KOPT-K1 (cell line): Measurements from ENCODE around the gene TNFAIP1.

Experiments
- H3K27ac ChIP-seq: fragments of 200-600 bp; sonication (generic); 2 replicates; pipeline ENCODE4 v1.5.1; 2016; ENCODE audit warnings: antibody characterized with exemption, mild to moderate bottlenecking, low read depth, low read length; ENCODE audit not compliant: poor library complexity, severe bottlenecking
- H3K36me3 ChIP-seq: fragments of 200-600 bp; sonication (generic); 2 replicates; pipeline ENCODE4 v1.5.1; 2017; ENCODE audit warnings: antibody characterized with exemption, mild to moderate bottlenecking, low read length, moderate library complexity; ENCODE audit not compliant: insufficient read depth
- H3K9me3 ChIP-seq: fragments of 200-600 bp; sonication (generic); 2 replicates; pipeline ENCODE4 v1.5.1; 2017; ENCODE audit warnings: antibody characterized with exemption, low read length, mild to moderate bottlenecking; ENCODE audit not compliant: insufficient read depth, poor library complexity, severe bottlenecking

Gene TNFAIP1

GRCh38 chr17:28390141-28390540 lies 54.6 kb downstream of the TNFAIP1 start:
- H3K27ac ChIP-seq, result no peak overlapping the region
- peaks cover 48% of the 10 kb centered on the region for H3K36me3 ChIP-seq

GRCh38 chr17:28390563-28390962 lies 55.0 kb downstream of the TNFAIP1 start:
- no peaks in the 10 kb centered on the region for H3K9me3 ChIP-seq
- no peak overlapping the region for H3K27ac ChIP-seq
- peaks cover 48% of the 10 kb centered on the region for H3K36me3 ChIP-seq

More at GRCh38 chr17:28390141-28390540, 54.6 kb downstream of the TNFAIP1 start:
- H3K9me3 ChIP-seq, result no peaks in the 10 kb centered on the region

GRCh38 chr17:28390984-28391383 lies 55.4 kb downstream of the TNFAIP1 start:
- Histone ChIP-seq H3K27ac (no peak overlapping the region), H3K9me3 (no peaks in the 10 kb centered on the region), H3K36me3 (peaks cover 48% of the 10 kb centered on the region)

GRCh38 chr17:28391401-28391800 lies 55.8 kb downstream of the TNFAIP1 start:
- Histone ChIP-seq H3K9me3 (no peaks in the 10 kb centered on the region), H3K27ac (no peak overlapping the region), H3K36me3 (peaks cover 48% of the 10 kb centered on the region)

- H3K9me3 ChIP-seq, result no peaks in the 10 kb centered on the region
- H3K27ac ChIP-seq, result no peak overlapping the region
- peaks cover 47% of the 10 kb centered on the region for H3K36me3 ChIP-seq
These were observed 56.9 kb downstream of the TNFAIP1 start for GRCh38 chr17:28392491-28392890.

GRCh38 chr17:28394337-28395116 lies 59.0 kb downstream of the TNFAIP1 start:
- no peaks in the 10 kb centered on the region for H3K9me3 ChIP-seq
- peaks cover 32% of the 10 kb centered on the region; the same call in 1 of the 2 replicates for H3K36me3 ChIP-seq
- no peak overlapping the region for H3K27ac ChIP-seq

GRCh38 chr17:28395426-28395825 lies 59.9 kb downstream of the TNFAIP1 start:
- no peak overlapping the region for H3K27ac ChIP-seq
- H3K36me3 ChIP-seq, result peaks cover 29% of the 10 kb centered on the region; the same call in 1 of the 2 replicates
- H3K9me3 ChIP-seq, result no peaks in the 10 kb centered on the region

DNA sequence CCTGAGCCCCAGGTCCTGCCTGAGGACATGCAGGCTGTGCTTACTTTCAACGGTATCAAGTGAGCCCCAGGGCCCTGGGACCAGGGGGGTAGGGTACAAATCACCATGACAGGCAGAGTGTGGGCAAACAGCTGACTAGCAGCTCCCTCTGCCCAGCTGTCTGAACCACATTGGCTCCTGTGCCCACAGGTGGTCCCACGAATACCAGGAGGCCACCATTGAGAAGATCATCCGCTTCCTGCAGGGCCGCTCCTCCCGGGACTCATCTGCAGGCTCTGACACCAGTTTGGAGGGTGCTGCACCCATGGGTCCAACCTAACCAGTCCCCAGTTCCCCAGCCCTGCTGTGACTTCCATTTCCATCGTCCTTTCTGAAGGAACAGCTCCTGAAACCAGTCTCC lies 60.4 kb downstream of the TNFAIP1 start:
- Histone ChIP-seq H3K9me3 (no peaks in the 10 kb centered on the region), H3K27ac (no peak overlapping the region), H3K36me3 (peaks cover 24% of the 10 kb centered on the region; the same call in 1 of the 2 replicates)
